Measurements from ENCODE around the gene SLC25A43. TPM values are rescaled to one million over a fixed set of nuclear protein-coding genes. Genes with fewer than 3 reads are reported as not detected.

SLC25A43 gene
- total RNA-seq, 4 donors from 2014 or later = 9.2 to 33.5 (median 12.5) TPM

DNA sequence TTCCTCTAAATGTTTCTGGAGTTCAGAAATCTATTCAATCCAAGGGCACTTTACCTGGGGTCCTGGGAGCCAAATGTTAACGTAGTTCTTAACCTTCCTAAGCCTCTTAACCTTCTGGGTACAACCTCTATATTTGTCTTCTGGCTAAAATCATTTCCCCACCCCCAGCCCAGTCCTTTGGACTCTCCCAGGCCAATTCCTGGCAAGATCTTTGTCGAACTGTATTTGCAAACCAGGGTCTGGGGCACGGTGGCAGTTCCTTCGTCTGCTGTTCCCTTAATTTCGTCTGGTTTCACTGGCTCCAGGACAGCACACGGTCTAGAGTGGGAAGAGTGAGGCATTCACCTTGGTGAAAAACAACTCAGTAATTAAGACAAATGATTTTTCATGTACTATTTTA is 68.3 kb downstream of the SLC25A43 start:
- no peak overlapping the region for H3K4me3 ChIP-seq
- no peak for DNase-seq
- H3K4me1 ChIP-seq = no peaks in the 10 kb centered on the region
- H3K27ac ChIP-seq = peak overlapping the region in 1 of 2 donors; percentile 90
- no peaks in the 10 kb centered on the region for H3K9me3 ChIP-seq
- no peaks in the 10 kb centered on the region for H3K36me3 ChIP-seq
- no peak for TF ChIP-seq POLR2A (IDR thresholded peaks at IDR 0.05)
- TF ChIP-seq, protein P1, sequence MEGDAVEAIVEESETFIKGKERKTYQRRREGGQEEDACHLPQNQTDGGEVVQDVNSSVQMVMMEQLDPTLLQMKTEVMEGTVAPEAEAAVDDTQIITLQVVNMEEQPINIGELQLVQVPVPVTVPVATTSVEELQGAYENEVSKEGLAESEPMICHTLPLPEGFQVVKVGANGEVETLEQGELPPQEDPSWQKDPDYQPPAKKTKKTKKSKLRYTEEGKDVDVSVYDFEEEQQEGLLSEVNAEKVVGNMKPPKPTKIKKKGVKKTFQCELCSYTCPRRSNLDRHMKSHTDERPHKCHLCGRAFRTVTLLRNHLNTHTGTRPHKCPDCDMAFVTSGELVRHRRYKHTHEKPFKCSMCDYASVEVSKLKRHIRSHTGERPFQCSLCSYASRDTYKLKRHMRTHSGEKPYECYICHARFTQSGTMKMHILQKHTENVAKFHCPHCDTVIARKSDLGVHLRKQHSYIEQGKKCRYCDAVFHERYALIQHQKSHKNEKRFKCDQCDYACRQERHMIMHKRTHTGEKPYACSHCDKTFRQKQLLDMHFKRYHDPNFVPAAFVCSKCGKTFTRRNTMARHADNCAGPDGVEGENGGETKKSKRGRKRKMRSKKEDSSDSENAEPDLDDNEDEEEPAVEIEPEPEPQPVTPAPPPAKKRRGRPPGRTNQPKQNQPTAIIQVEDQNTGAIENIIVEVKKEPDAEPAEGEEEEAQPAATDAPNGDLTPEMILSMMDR (IDR thresholded peaks at IDR 0.05) = no peak
- intact Hi-C loops (cut with DNase I; ENCODE audit: low total_unique reads) = no loop called here
- no peaks in the 10 kb centered on the region for H3K27me3 ChIP-seq

DNA sequence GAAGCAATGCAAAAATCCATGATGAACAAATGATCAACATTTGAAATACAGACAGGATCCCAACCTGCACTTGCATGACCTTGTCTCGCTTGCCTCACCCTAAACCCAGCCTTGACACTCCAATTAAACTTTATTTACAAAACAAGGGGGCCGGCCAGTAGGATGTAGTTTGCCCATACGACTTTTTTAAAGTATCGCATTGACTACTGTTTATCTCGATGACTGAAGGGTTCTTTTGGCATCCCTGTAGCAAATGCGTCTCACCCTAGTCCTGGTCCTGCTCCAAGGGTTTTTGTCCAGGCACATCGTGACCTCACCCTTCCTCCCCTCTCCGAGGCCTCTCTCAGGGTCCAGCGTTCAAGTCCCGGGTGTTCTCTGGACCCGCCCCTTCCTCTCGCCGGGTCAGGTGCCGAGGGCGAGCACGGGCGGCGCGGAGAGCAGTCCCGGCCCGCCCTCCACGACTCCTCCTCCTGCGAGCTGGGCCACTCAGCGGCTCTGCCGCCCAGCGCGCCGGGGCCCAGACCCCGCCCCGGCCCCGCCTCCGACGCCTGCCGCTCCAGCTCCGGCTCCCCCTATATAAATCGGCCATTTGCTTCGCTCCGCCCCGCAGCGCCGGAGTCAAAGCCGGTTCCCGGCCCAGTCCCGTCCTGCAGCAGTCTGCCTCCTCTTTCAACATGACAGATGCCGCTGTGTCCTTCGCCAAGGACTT is 68.9 kb downstream of the SLC25A43 start, which contains the start of gene SLC25A5:
TSS of gene SLC25A5 (plus strand) at position 603 of the 709 bp plus-strand sequence. CDS start at position 675, 72 bp downstream.
- H3K36me3 ChIP-seq = no peaks in the 10 kb centered on the region
- intact Hi-C loops (cut with DNase I; ENCODE audit: low total_unique reads) = no loop called here
- TF ChIP-seq, protein P1 (IDR thresholded peaks at IDR 0.05) = no peak
- peak; percentile 68 to 76 for TF ChIP-seq POLR2A (IDR thresholded peaks at IDR 0.05)
- no peaks in the 10 kb centered on the region for H3K27me3 ChIP-seq
- H3K4me3 ChIP-seq = peak within 1 kb of the TSS; percentile 51 to 82
- peak; percentile 71 to 82 for DNase-seq
- no peaks in the 10 kb centered on the region for H3K9me3 ChIP-seq
- H3K4me1 ChIP-seq = no peaks in the 10 kb centered on the region
- peak within 1 kb of the TSS; percentile 90 to 92 for H3K27ac ChIP-seq

DNA sequence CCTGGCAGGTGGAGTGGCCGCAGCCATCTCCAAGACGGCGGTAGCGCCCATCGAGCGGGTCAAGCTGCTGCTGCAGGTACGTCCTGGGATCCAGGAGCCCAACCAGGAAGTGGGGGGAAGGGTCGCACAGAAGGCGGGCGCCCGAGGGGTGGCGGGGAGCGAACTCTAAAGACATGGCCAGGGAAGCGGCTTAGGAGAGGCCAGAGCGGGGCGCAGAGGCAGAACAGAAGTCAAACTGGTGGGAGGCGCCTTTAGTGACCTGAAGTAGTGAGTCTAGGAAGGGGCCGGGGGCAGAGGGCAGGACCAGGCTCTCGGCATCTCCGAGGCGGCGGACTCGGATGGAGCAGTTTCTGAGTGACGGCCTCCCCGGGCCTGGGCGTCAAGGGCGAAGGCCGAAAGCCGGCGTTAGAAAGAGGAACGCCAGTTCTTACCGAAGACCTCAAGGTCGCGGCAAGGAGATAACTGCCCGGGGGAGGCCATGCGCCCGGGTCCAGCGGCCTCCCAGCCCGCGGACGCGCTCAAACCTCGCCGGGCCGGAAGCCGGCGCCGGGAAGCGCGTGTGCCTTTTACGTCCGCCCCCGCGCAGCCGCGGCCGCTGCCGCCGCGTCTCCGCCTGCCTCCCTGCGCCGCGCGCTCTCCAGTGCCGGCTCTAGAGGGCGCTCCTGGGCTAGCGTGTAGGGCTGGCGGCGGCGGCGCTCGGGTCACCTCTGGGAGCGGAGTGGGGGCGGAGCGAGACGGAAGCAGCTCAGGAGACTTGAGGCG is 69.6 kb downstream of the SLC25A43 start:
- peak; percentile 82 to 86 for DNase-seq
- H3K4me1 ChIP-seq = no peaks in the 10 kb centered on the region
- no peaks in the 10 kb centered on the region for H3K9me3 ChIP-seq
- H3K27ac ChIP-seq = peak overlapping the region; percentile 90 to 92
- TF ChIP-seq POLR2A (IDR thresholded peaks at IDR 0.05) = peak; percentile 35 to 48
- TF ChIP-seq, protein P1 (IDR thresholded peaks at IDR 0.05) = peak; percentile 36 to 83 (median 77)
- H3K36me3 ChIP-seq = no peaks in the 10 kb centered on the region
- H3K27me3 ChIP-seq = no peaks in the 10 kb centered on the region
- H3K4me3 ChIP-seq = peak overlapping the region; percentile 51 to 82
- intact Hi-C loops (cut with DNase I; ENCODE audit: low total_unique reads) = no loop called here

DNA sequence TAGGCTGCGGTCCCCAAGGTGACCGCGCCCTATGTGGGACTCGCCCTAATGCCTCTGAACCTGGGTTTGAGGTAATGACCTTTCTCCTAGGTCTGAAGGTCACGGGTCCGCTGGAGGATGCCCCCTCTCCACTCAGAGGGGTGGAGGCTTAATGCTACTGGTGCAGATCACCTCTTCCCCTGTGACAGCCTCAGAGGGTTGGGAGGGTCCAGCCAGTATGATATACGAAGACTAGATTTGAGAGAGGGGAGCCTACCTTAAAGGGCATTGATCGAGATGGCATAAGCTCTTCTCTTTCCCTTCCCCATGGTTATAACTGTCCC is 70.1 kb downstream of the SLC25A43 start:
- no peak for TF ChIP-seq POLR2A (IDR thresholded peaks at IDR 0.05)
- TF ChIP-seq, protein P1 (IDR thresholded peaks at IDR 0.05) = no peak
- Histone ChIP-seq H3K27me3 (no peaks in the 10 kb centered on the region), H3K36me3 (no peaks in the 10 kb centered on the region), H3K27ac (peak overlapping the region; percentile 90 to 92), H3K9me3 (no peaks in the 10 kb centered on the region), H3K4me3 (peak overlapping the region; percentile 51 to 82), H3K4me1 (no peaks in the 10 kb centered on the region)
- DNase-seq = no peak
- intact Hi-C loops (cut with DNase I; ENCODE audit: low total_unique reads) = no loop called here

Measured in uterus (tissue), 4 donors.